ENCODE measurements around the gene STARD9. TPM values are rescaled to one million over a fixed set of nuclear protein-coding genes. Genes with fewer than 3 reads are reported as not detected.

The STARD9 gene
- total and polyA plus RNA-seq, 2 of the 4 experiments (the other 2 are of a cell fraction): 2.0 to 3.2 TPM

DNA sequence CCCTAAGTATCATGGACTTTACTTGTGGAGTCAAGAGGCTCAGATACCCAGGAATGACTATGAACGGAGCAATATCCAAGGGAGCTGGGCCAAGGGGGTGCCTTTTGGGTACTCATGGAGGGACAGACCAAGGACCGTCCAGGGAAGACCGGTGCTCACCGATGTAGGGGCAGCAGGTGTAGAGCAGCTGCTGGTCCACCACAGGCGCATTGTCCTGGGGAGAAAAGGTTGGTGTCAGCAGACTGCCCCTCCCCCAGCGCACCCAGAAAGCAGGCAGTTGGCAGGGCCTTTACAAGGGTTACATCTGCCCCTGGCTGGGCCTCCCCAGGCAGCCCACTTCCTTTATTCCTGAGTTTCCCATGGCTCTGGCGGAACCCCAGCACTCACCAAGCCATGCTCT lies 154.0 kb downstream of the STARD9 start:
- Histone ChIP-seq H3K9me1 (ENCODE audit: insufficient read depth, low read length) (0 out of 2 replicates have a peak, but pooled peaks cover 4% of the 10 kb centered on the region), H4K20me1 (ENCODE audit: insufficient read depth, low read length) (no peaks in the 10 kb centered on the region; the same call in 1 of the 2 replicates), H3K14ac (replicated peaks; ENCODE audit: low read depth, low read length) (no peak overlapping the region), H2BK5ac (ENCODE audit: low read depth, low read length, poor library complexity, severe bottlenecking) (no peak overlapping the region), H4K8ac (ENCODE audit: low read depth in 2 of 2, low read length in 2 of 2) (no peak overlapping the region), H3K18ac (ENCODE audit: low read depth, low read length) (no peak overlapping the region), H2BK120ac (ENCODE audit: low read depth, low read length) (no peak overlapping the region), H3K79me1 (ENCODE audit: low read depth in 1 of 2, low read length in 2 of 2) (peaks cover under 1 to 9% of the 10 kb centered on the region in 2 experiments), H3K4ac (ENCODE audit: low read depth, low read length) (no peak overlapping the region), H2AK9ac (replicated peaks; ENCODE audit: low read depth, low read length, poor library complexity) (no peak overlapping the region), H3K4me1 (ENCODE audit: control insufficient read depth, insufficient read depth, low read length) (no peaks in the 10 kb centered on the region), H3K27ac (ENCODE audit: insufficient read depth, low read length) (no peak overlapping the region), H3K4me3 (ENCODE audit: insufficient read depth, low read depth, low read length) (no peak overlapping the region), H2AFZ (replicated peaks; ENCODE audit: low read length, poor library complexity) (no peak overlapping the region), H3K23ac (ENCODE audit: low read depth, low read length) (no peak overlapping the region), H2AK5ac (ENCODE audit: low read depth, low read length) (no peak overlapping the region), H3K9ac (ENCODE audit: low read depth, low read length) (no peak overlapping the region), H4K5ac (ENCODE audit: low read depth, low read length) (no peak overlapping the region), H4K91ac (ENCODE audit: insufficient read depth, low read depth, low read length) (no peak overlapping the region), H3K27me3 (ENCODE audit: control insufficient read depth, insufficient read depth, low read length) (no peaks in the 10 kb centered on the region), H2BK20ac (ENCODE audit: low read depth, low read length) (no peak overlapping the region), H3K56ac (ENCODE audit: extremely low read depth, insufficient read depth, low read length) (no peak overlapping the region), H3K9me3 (ENCODE audit: control insufficient read depth, insufficient read depth, low read length) (no peaks in the 10 kb centered on the region), H2BK15ac (ENCODE audit: low read depth, low read length) (no peak overlapping the region), H3K4me2 (ENCODE audit: low read depth, low read length) (no peak overlapping the region), H3K36me3 (ENCODE audit: control insufficient read depth, insufficient read depth, low read length) (peaks cover 85% of the 10 kb centered on the region)
- dilution Hi-C loops (cut with HindIII; ENCODE audit: low sequenced_read_pairs, unreplicated experiment) (no loop called here), in situ Hi-C loops (cut with MboI; ENCODE audit: low sequenced_read_pairs) (no loop called here), intact Hi-C loops (cut with micrococcal nuclease) (no loop called here)
- no peak for ATAC-seq (ENCODE audit: low read depth)
- CTCF ChIA-PET: no interaction called here
- TF ChIP-seq MXI1 (IDR thresholded peaks at IDR 0.05; ENCODE audit: borderline replicate concordance, low read depth, low read length) (no peak), SMC3 (IDR thresholded peaks at IDR 0.05; ENCODE audit: low read depth, low read length) (no peak), CHD1 (IDR thresholded peaks at IDR 0.05; ENCODE audit: low read depth, low read length) (no peak)
- POLR2A ChIA-PET (ENCODE audit: unreplicated experiment): interaction anchor here (0.5 kb wide), 1 partner anchor 14 kb away, joined by 5 read pairs; no protein-coding TSS in a partner anchor
- WGBS, 2 experiments (ENCODE audit: extremely low coverage in 2 of 2, insufficient read length in 1 of 2): 100% methylated on average over 3 of the region's 7 CpGs; no CpG with 5 or more reads in 1 of the 2 experiments
- BruUV-seq (replicated peaks): no TSS peak
- no peak for DNase-seq

Data from IMR-90 (cell line).